ENCODE data around the gene GMPPB. TPM values are rescaled to one million over a fixed set of nuclear protein-coding genes. Genes with fewer than 3 reads are reported as not detected.
A peak's percentile ranks its signal among the peaks of the same experiment; 100 is the strongest.

Gene GMPPB
- total and polyA plus RNA-seq, 9 of the 15 experiments (the other 6 are each of a cell fraction or from before 2014, with no cell fraction given), result 0.53 to 17.4 (median 8.1) TPM

DNA sequence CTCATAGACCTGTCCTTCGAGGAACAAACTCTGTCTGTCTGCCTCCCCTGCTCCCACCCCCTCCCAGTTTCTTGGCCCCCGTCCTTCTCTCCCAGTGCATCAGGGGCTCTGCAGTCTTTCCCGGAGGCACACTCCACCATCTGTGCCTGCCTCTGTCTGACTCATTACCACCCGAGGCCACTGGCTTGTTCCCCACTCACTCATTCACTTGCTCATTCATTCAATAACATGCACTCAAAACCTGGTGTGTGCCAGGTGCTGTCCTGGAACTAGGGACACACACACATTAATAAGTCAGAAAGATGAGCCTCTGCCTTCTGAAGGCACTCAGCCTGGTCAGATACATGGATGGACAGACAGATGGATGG lies 16.7 kb downstream of the GMPPB start (continued):
- TF ChIP-seq POLR2H (tag; IDR thresholded peaks at IDR 0.05; ENCODE audit: low read depth) (no peak), SMAD4 (CRISPR knock-in tag; conservative IDR thresholded peaks at IDR 0.05) (no peak), ZNF445 (CRISPR knock-in tag; IDR thresholded peaks at IDR 0.05; ENCODE audit: low read depth) (no peak)

DNA sequence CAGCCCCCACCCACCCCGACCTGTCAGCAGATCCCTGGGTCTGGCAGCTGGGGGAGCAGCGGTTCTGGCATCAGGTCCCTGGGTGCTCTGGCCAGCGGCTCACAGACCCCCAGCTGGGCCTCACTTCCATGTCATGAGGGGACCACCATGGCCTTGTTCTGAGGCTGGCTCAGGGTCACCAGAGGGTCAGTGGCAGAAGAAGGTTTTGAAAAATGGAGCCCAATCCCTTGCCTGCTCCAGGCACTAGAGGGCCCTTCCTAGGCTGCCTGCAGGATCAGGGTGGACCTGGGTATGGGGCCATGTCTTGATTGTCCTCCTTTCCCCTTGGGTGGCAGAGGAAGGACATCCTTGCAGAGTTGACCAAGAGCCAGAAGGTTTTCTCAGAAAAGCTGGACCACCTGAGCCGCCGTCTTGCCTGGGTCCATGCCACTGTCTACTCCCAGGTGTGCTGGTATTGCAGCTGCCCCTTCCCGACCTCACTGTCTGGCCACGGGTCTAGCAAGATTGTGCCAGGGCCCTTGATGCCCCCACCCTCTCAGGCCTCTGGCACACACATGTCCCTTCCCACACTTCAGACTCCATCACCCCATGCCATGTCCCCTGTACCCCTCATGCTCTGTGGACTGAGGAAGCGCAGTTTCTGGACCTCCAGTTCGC lies 17.2 kb downstream of the GMPPB start:
- no TSS peak for BruUV-seq (replicated peaks)

More for the DNA sequence above, 17.2 kb downstream of the GMPPB start:
- intact Hi-C loops (cut with micrococcal nuclease), result no loop called here
- no peaks in the 10 kb centered on the region for H3K27me3 ChIP-seq (ENCODE audit: control insufficient read depth in 2 of 2, insufficient read depth in 2 of 2, low read length in 2 of 2)
- TF ChIP-seq, protein P1, sequence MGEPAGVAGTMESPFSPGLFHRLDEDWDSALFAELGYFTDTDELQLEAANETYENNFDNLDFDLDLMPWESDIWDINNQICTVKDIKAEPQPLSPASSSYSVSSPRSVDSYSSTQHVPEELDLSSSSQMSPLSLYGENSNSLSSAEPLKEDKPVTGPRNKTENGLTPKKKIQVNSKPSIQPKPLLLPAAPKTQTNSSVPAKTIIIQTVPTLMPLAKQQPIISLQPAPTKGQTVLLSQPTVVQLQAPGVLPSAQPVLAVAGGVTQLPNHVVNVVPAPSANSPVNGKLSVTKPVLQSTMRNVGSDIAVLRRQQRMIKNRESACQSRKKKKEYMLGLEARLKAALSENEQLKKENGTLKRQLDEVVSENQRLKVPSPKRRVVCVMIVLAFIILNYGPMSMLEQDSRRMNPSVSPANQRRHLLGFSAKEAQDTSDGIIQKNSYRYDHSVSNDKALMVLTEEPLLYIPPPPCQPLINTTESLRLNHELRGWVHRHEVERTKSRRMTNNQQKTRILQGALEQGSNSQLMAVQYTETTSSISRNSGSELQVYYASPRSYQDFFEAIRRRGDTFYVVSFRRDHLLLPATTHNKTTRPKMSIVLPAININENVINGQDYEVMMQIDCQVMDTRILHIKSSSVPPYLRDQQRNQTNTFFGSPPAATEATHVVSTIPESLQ (CRISPR knock-in tag; IDR thresholded peaks at IDR 0.05), result no peak
- 0 out of 2 replicates have a peak, but pooled peaks have one; percentile 13 for TF ChIP-seq POLR2A (conservative IDR thresholded peaks at IDR 0.05)
- WGBS (ENCODE audit: insufficient coverage, low coverage, missing lambda C conversion rate), result 83% methylated on average over 5 of the region's 9 CpGs
- H3K4me3 ChIP-seq, result no peak overlapping the region
- no peak overlapping the region for H3K4me2 ChIP-seq (ENCODE audit: insufficient read depth, low read length)
- H4K20me1 ChIP-seq (replicated peaks; ENCODE audit: control insufficient read depth, insufficient read depth, low read length), result no peaks in the 10 kb centered on the region
- no peak overlapping the region for H3K27ac ChIP-seq (ENCODE audit: extremely low read depth, low read depth, low read length)
- H3K36me3 ChIP-seq (ENCODE audit: control insufficient read depth, insufficient read depth, low read length), result peaks cover 54% of the 10 kb centered on the region; the same call in 2 of the 3 replicates
- no peaks in the 10 kb centered on the region for H3K9me1 ChIP-seq (ENCODE audit: control insufficient read depth, insufficient read depth, low read length)
- H3K9ac ChIP-seq (ENCODE audit: insufficient read depth in 1 of 2, low read depth in 2 of 2, low read length in 2 of 2), result no peak overlapping the region
- DNase-seq (ENCODE audit: extremely low read depth in 1 of 4, low spot score in 3 of 4) (no peak), FAIRE-seq (no peak), ATAC-seq (no peak)
- H3K79me2 ChIP-seq (ENCODE audit: control insufficient read depth, insufficient read depth, low read length), result no peaks in the 10 kb centered on the region
- POLR2A ChIA-PET, result no interaction called here
- no peaks in the 10 kb centered on the region for H3K9me3 ChIP-seq (replicated peaks; ENCODE audit: control insufficient read depth, insufficient read depth, low read depth, low read length)
- CTCF ChIA-PET (ENCODE audit: low intra/inter-chr PET ratio), result no interaction called here
- peaks cover 0 to 6% of the 10 kb centered on the region in 2 experiments; a peak in 2 of 5 replicates for H3K4me1 ChIP-seq (replicated peaks in 1 of 2; ENCODE audit: control insufficient read depth in 2 of 2, insufficient read depth in 2 of 2, low read length in 2 of 2)
- in situ Hi-C loops (cut with MboI), result no loop called here
- no peak overlapping the region for H2AFZ ChIP-seq (ENCODE audit: low read depth, low read length)

Measured in K562 (cell line).